H9 (cell line): ENCODE results near the gene MBNL1. TPM values are rescaled to one million over a fixed set of nuclear protein-coding genes. Genes with fewer than 3 reads are reported as not detected.

Source experiments
- DNase-seq: peaks from one replicate; pipeline ENCODE4 v3.0.0-alpha.2; 2017
- H2AFZ ChIP-seq: one replicate; pipeline ENCODE4 v1.6.1; 2013; ENCODE audit warnings: mild to moderate bottlenecking, low read length, control low read depth, moderate library complexity
- H2AK5ac ChIP-seq: 2 replicates; pipeline ENCODE4 v1.6.1; 2013; ENCODE audit warnings: low read length, control low read depth, mixed read lengths; ENCODE audit not compliant: insufficient read length
- H2BK120ac ChIP-seq: one replicate; pipeline ENCODE4 v1.6.1; 2013; ENCODE audit warnings: low read depth, mild to moderate bottlenecking, low read length, control low read depth, inconsistent platforms; ENCODE audit not compliant: poor library complexity, severe bottlenecking
- H2BK12ac ChIP-seq: 2 replicates; pipeline ENCODE4 v1.6.1; 2013; ENCODE audit warnings: low read length, control low read depth, mixed read lengths, low read depth; ENCODE audit not compliant: insufficient read length
- H2BK15ac ChIP-seq: 2 replicates; pipeline ENCODE4 v1.6.1; 2013; ENCODE audit warnings: low read depth, low read length, control low read depth
- H2BK20ac ChIP-seq: one replicate; pipeline ENCODE4 v1.6.1; 2013; ENCODE audit warnings: low read depth, mild to moderate bottlenecking, low read length, control low read depth, inconsistent platforms; ENCODE audit not compliant: poor library complexity, severe bottlenecking
- H2BK5ac ChIP-seq: 2 replicates; pipeline ENCODE4 v1.6.1; 2013; ENCODE audit warnings: low read length, control low read depth, mixed read lengths; ENCODE audit not compliant: insufficient read length
- H3K14ac ChIP-seq: 2 replicates; pipeline ENCODE4 v1.6.1; 2013; ENCODE audit warnings: low read length, control low read depth; ENCODE audit not compliant: insufficient read depth
- H3K18ac ChIP-seq: 2 replicates; pipeline ENCODE4 v1.6.1; 2013; ENCODE audit warnings: low read depth, mild to moderate bottlenecking, mixed read lengths, low read length, control low read depth; ENCODE audit not compliant: insufficient read length
- H3K23ac ChIP-seq: 2 replicates; pipeline ENCODE4 v1.6.1; 2013; ENCODE audit warnings: low read length, control low read depth, mixed read lengths, low read depth; ENCODE audit not compliant: insufficient read length
- H3K23me2 ChIP-seq: 2 replicates; pipeline ENCODE4 v1.6.1; 2013; ENCODE audit warnings: low read depth, mild to moderate bottlenecking, mixed read lengths, low read length, control low read depth; ENCODE audit not compliant: insufficient read length, poor library complexity, severe bottlenecking
- H3K27ac ChIP-seq: 2 replicates; pipeline ENCODE4 v1.5.1; 2013; ENCODE audit warnings: low read length, control low read depth, mixed read lengths, low read depth; ENCODE audit not compliant: insufficient read length
- H3K27me3 ChIP-seq: 2 replicates; pipeline ENCODE4 v1.6.1; 2013; ENCODE audit warnings: low read length, control low read depth, inconsistent platforms; ENCODE audit not compliant: insufficient read depth
- H3K4ac ChIP-seq: 2 replicates; pipeline ENCODE4 v1.6.1; 2013; ENCODE audit warnings: low read depth, mild to moderate bottlenecking, control low read depth, inconsistent platforms, low read length, moderate library complexity
- H3K4me1 ChIP-seq: 2 replicates; pipeline ENCODE4 v1.6.1; 2013; ENCODE audit warnings: low read length, control low read depth, inconsistent platforms; ENCODE audit not compliant: insufficient read depth
- H3K4me2 ChIP-seq: 2 replicates; pipeline ENCODE4 v1.6.1; 2013; ENCODE audit warnings: low read length, control low read depth, mixed read lengths; ENCODE audit not compliant: insufficient read length, insufficient read depth
- H3K56ac ChIP-seq: 2 replicates; pipeline ENCODE4 v1.6.1; 2013; ENCODE audit warnings: low read depth, mild to moderate bottlenecking, mixed read lengths, low read length, control low read depth; ENCODE audit not compliant: insufficient read length
- H3K79me1 ChIP-seq: 2 replicates; pipeline ENCODE4 v1.6.1; 2013; ENCODE audit warnings: low read depth, mild to moderate bottlenecking, moderate library complexity, low read length, control low read depth, inconsistent platforms; ENCODE audit not compliant: insufficient read depth, poor library complexity, severe bottlenecking
- H3K79me2 ChIP-seq: 2 replicates; pipeline ENCODE4 v1.6.1; 2013; ENCODE audit warnings: low read length, control low read depth, inconsistent platforms; ENCODE audit not compliant: insufficient read depth
- H3K9ac ChIP-seq: 2 replicates; pipeline ENCODE4 v1.6.1; 2013; ENCODE audit warnings: low read length, control low read depth, mixed read lengths; ENCODE audit not compliant: insufficient read length; ENCODE audit errors: extremely low read depth
- H3K9me3 ChIP-seq: one replicate; pipeline ENCODE4 v1.6.1; 2013; ENCODE audit warnings: low read depth, low read length, inconsistent platforms; ENCODE audit not compliant: control insufficient read depth
- H3T11ph ChIP-seq: one replicate; pipeline ENCODE4 v1.6.1; 2013; ENCODE audit warnings: mild to moderate bottlenecking, low read length, control low read depth, inconsistent platforms
- H4K20me1 ChIP-seq: one replicate; pipeline ENCODE4 v1.6.1; 2013; ENCODE audit not compliant: control insufficient read depth, insufficient read length, insufficient read depth
- H4K5ac ChIP-seq: 2 replicates; pipeline ENCODE4 v1.6.1; 2013; ENCODE audit warnings: low read depth, mild to moderate bottlenecking, mixed read lengths, low read length, control low read depth; ENCODE audit not compliant: insufficient read length
- H4K8ac ChIP-seq: replicated peaks from 2 replicates; pipeline ENCODE4 v1.6.1; 2013; ENCODE audit warnings: low read length, control low read depth, mixed read lengths, low read depth; ENCODE audit not compliant: insufficient read length
- H4K91ac ChIP-seq: 2 replicates; pipeline ENCODE4 v1.6.1; 2013; ENCODE audit warnings: low read depth, mild to moderate bottlenecking, moderate library complexity, mixed read lengths, low read length, control low read depth; ENCODE audit not compliant: insufficient read length
- H3K27ac Mint-ChIP-seq, 3 experiments: 2 replicates in 2 of 3; 3 replicates in 1 of 3; pipeline ENCODE4 v1.8.0; 2020 to 2021; ENCODE audit warnings: mixed read lengths in 3 of 3, mild to moderate bottlenecking in 1 of 3, moderate library complexity in 1 of 3
- H3K27me3 Mint-ChIP-seq: 2 replicates; pipeline ENCODE4 v1.8.0; 2021; ENCODE audit warnings: low read depth, mild to moderate bottlenecking, moderate library complexity, mixed read lengths
- H3K36me3 Mint-ChIP-seq, 3 experiments: 2 replicates in 2 of 3; 3 replicates in 1 of 3; pipeline ENCODE4 v1.8.0; 2020 to 2021; ENCODE audit warnings: low read depth in 3 of 3, mixed read lengths in 3 of 3; ENCODE audit not compliant: insufficient read depth in 1 of 3
- H3K4me1 Mint-ChIP-seq, 2 experiments: 2 replicates each; pipeline ENCODE4 v1.8.0; 2020; ENCODE audit warnings: mixed read lengths in 2 of 2
- H3K4me3 Mint-ChIP-seq, 2 experiments: 2 replicates in 1 of 2; 3 replicates in 1 of 2; pipeline ENCODE4 v1.8.0; 2020 to 2021; ENCODE audit warnings: mild to moderate bottlenecking in 2 of 2, mixed read lengths in 2 of 2, moderate library complexity in 1 of 2
- H3K9me3 Mint-ChIP-seq, 2 experiments: 2 replicates in 1 of 2; 3 replicates in 1 of 2; pipeline ENCODE4 v1.8.0; 2020; ENCODE audit warnings: mild to moderate bottlenecking in 2 of 2, mixed read lengths in 2 of 2, moderate library complexity in 1 of 2
- CTCF ChIP-seq: fragments of 200-600 bp; sonication (generic); conservative IDR thresholded peaks from 3 replicates; pipeline ENCODE4 v1.8.0; 2021; ENCODE audit warnings: antibody characterized with exemption, mild to moderate bottlenecking
- WGBS: extraction: QIAGEN DNeasy Blood & Tissue Kit; methylation state at CpG from one replicate; pipeline ENCODE4 v1.1.7; 2013; ENCODE audit warnings: missing lambda C conversion rate, low lambda C conversion rate, mixed read lengths; ENCODE audit not compliant: insufficient read length; ENCODE audit errors: extremely low coverage; 5-methylcytosine and 5-hydroxymethylcytosine counted together
- total RNA-seq: library from RNA; stranded (reverse); gene quantifications from 2 replicates; pipeline ENCODE4 v1.2.1, GENCODE V29; 2021

Gene MBNL1
- total RNA-seq, 1 experiment from 2014 or later, result 14.9 TPM

GRCh38 chr3:152269056-152269830 is 514 bp downstream of the MBNL1 start:
- Histone ChIP-seq H3K56ac (no peak overlapping the region), H3K9me3 (no peaks in the 10 kb centered on the region), H2BK15ac (no peak overlapping the region), H3K4me2 (peak overlapping the region; percentile 65), H3K14ac (peak overlapping the region; percentile 92), H2BK12ac (no peak overlapping the region), H2BK120ac (peak overlapping the region; percentile 50), H3K27ac (peak overlapping the region; percentile 69), H3K18ac (peak overlapping the region; percentile 85), H3K9ac (peak overlapping the region; percentile 85), H4K20me1 (no peaks in the 10 kb centered on the region), H3K4ac (no peak overlapping the region; the same call in 1 of the 2 replicates), H4K8ac (no peak overlapping the region), H2BK20ac (no peak overlapping the region), H3K23me2 (peaks cover 14% of the 10 kb centered on the region), H2BK5ac (no peak overlapping the region), H3K79me2 (peaks cover 8% of the 10 kb centered on the region; the same call in 1 of the 2 replicates), H2AFZ (peak overlapping the region; percentile 86), H3K4me1 (no peaks in the 10 kb centered on the region; the same call in 1 of the 2 replicates), H2AK5ac (no peak overlapping the region), H3K79me1 (no peaks in the 10 kb centered on the region), H3K23ac (no peak overlapping the region), H3T11ph (no peak overlapping the region), H3K27me3 (peaks cover 4% of the 10 kb centered on the region; the same call in 1 of the 2 replicates), H4K91ac (no peak overlapping the region), H4K5ac (no peak overlapping the region)
- peak overlapping the region; percentile 85 to 93 for H3K4me3 Mint-ChIP-seq
- H3K36me3 Mint-ChIP-seq, result no peaks in the 10 kb centered on the region
- peak overlapping the region in 2 of 3 experiments; percentile 87; a peak in 4 of 7 replicates for H3K27ac Mint-ChIP-seq
- H3K4me1 Mint-ChIP-seq, result peaks cover 22 to 39% of the 10 kb centered on the region in 2 experiments
- WGBS, result no CpG with 5 or more reads among the region's 56 CpGs
- TF ChIP-seq CTCF, result no peak
- H3K9me3 Mint-ChIP-seq, result no peaks in the 10 kb centered on the region
- peak; percentile 67 for DNase-seq
- peaks cover 20% of the 10 kb centered on the region for H3K27me3 Mint-ChIP-seq
